ENCODE results near the gene NBL1.
A peak's percentile ranks its signal among the peaks of the same experiment; 100 is the strongest.
"Not testable (repeated sequence)": the region's sequence is repeated elsewhere in the genome, so short reads cannot be mapped to it uniquely, and the experiment has no call there.

The NBL1 gene

DNA sequence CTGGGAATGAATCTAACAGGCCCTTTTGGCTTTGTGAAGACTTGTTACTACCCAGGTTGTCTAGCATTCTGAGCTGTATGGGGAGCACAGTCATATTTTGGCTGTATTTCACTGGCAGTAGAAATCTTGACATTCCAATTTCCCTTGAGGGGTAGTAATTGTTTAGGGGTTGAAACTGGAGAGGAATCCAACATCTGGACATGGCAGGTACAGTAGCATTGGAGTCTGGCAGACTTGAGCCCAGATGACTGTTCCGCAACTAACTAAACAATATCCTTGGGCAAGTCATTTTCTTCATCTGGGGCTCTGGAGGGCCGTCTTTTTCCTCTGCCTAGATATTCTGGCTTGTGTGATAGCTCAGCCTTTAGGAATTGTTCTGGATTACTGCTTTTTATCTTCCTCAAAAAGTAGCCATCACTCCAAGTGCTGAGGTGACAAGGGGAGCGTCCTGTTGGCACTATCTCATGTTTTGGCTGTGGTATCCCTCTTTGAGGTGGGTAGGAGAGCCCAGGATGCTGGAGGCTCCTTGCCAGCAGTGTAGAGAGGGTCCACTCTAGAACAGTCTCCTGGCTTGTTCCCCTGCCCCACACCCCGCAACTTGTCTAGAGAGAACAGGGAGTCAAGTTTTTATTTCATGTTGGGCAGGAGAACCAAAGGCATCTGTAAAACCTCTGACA is 22.7 kb upstream of the NBL1 start:
- no peak for DNase-seq (ENCODE audit: extremely low read depth in 1 of 2, low read depth in 1 of 2)

DNA sequence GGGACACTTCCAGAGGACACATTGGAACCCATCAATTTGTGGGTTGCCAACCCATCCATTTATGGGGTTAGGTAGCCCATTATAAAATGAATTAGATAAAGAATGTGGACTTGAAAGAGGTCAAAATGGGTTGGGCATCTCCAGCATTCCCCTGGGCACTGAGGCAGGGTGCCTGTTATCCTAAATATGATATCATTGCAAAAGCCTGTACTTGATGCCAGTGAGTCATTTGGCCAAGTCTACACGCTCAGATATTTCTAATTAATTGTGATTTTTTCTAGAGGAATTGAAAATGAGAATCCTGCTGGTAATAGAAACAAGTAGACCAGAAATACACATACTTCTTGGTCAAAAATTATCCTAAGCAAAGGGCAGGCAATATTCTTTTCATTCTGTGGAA is 21.9 kb upstream of the NBL1 start:
- DNase-seq (ENCODE audit: extremely low read depth in 1 of 2, low read depth in 1 of 2), result no peak

DNA sequence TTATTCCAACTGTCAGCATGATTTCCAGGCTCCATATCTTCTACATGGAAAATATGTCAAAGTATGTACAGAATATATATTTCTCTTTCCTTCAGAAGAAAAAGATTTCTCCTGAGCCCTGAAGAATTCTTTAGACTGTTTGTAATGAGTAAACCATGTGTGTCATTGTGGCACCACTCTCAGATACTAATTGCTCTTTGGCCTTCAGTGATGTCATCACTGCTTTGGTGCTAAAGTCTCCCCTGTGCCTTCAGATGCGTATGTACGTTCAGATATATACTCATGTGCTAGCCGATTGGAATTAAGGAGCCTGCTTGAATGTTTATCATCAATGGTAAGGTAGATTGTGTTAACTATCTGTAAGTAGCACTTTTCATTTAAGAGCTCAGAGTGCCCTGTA is 20.6 kb upstream of the NBL1 start:
- DNase-seq (ENCODE audit: extremely low read depth in 1 of 2, low read depth in 1 of 2), result no peak

DNA sequence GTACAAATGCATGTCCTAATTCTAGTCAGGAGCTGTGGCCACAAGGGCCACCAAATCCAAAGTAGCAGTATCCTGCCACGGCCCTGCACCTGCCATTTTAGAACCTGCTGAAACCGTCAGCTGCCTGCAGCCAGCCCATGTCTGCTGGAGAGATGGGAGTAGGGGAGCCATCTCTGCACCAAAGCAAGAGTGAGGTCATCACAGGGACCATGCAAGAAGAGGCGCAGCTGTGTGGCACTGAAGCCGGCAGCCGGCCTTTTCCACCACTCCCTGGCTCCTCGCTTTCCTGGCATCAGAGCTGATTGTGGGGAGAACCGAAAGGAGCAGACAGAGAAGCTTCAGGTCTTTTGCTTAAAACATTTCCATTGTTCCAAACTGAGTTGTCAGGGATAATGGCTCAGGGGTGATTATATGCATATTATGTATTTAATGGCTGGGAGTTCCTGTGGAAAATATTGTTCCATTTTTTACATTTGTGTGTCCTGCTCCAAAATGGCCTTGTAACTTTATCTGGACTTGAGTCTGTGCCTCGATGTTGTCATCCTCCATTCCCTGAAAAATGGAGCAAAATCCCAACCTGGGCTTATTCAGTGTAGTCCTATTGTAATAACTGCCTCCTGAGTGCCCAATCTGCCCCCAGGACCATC is 18.7 kb upstream of the NBL1 start:
- DNase-seq (ENCODE audit: extremely low read depth in 1 of 2, low read depth in 1 of 2), result no peak

DNA sequence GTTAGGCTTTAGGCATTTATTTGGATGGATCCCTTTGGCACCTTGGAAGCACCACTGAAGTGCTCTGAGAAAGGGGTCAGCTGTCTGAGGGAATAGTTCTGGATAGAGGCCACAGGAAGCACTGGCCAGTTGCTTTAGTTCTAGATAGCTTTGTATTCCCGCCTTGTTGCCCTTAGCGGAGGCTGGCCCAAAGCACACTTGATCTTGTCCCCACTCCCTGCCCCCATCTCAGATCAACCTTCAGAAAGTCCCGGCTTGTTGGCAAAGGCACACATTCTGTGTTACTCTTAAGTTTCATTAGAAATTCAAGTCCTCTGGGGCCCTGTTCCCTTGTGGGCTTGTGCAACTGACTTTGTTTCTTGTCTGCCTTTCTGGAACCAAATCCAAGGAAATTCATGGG is 15.2 kb upstream of the NBL1 start:
- DNase-seq (ENCODE audit: extremely low read depth in 1 of 2, low read depth in 1 of 2), result no peak

DNA sequence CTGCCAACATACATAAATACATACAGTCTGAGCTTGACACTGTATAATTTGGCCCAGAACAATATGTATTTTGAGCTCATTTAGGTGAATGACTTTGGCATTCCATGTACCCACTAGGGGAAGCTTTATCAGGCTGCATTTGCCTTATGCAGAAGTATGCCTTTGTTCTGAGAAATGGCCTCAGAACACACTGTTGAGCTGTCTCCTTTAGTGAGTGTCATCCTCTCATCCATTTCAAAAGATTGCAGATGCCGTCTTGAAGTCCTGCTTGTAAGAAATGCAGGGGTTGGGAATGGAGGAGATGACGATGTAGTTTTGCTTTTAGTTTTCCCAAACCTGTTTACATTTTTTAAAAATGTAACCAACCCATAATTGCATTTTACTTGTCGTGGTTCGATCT is 14.8 kb upstream of the NBL1 start:
- DNase-seq (ENCODE audit: extremely low read depth in 1 of 2, low read depth in 1 of 2), result no peak

DNA sequence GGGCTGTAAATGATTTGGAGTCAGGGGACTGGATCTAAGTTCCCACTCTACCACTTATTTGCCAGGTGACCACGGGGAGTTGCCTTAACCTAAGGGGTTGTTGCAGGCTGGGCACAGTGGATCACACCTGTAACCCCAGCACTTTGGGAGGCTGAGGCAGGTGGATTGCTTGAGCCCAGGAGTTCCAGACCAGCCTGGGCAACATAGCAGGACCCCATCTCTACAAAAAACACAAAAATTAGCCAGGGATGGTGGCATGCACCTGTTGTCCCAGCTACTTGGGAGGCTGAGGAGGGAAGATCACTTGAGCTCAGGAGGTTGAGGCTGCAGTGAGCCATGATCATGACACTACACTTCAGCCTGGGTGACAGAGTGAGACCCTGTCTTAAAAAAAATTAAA is 13.9 kb upstream of the NBL1 start:
- not testable (repeated sequence) for DNase-seq (ENCODE audit: extremely low read depth in 1 of 2, low read depth in 1 of 2)

DNA sequence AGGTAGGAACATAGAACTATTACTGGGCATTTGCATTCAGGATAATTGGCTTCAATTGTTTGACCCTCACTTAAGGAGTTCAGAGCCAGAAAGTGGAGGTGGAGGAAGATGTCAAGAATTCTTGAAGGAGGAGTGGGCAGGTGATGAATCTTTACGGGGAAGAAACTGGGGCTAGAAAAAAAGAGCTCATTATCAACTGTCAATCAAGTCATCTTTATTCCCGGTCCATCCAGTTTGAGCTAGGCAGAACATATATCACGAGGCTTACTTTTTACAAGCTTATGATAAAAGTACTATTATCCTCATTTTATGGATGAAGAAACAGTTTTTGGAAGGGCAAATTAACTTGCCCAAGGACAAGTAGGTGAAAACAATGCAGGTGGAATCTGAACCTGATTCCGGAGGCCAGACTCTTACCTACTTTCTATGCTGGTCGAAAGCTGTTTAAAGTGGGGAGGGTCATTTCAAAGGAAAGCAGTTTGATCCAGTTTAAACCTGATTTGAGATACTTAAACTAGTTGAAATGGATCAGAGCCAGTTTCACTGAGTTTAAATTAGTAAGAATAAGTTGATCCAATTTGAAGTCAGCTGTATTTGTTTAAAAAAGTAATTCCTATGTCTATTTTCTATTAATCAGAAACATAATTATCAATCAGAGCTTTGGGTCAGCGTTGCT is 13.3 kb upstream of the NBL1 start:
- DNase-seq (ENCODE audit: extremely low read depth in 1 of 2, low read depth in 1 of 2), result no peak

DNA sequence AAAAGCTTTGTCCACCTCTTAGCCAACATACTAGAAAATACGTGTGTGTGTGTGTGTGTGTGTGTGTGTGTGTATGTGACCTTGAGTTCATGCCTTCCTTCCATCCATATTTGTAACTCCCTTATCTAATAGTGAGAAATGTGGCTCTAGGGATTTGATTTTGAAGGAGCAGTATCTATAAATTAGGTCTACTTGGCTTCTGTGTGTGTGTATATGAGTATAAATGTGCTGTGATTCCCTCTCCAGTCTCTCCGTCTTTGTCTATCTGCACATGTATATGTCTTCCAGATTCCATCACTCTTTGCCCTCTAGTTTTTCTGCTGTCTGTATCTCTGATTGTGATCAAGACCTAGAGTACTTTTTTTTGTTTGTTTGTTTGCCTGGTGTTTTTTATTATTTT is 11.9 kb upstream of the NBL1 start:
- DNase-seq (ENCODE audit: extremely low read depth in 1 of 2, low read depth in 1 of 2), result no peak

DNA sequence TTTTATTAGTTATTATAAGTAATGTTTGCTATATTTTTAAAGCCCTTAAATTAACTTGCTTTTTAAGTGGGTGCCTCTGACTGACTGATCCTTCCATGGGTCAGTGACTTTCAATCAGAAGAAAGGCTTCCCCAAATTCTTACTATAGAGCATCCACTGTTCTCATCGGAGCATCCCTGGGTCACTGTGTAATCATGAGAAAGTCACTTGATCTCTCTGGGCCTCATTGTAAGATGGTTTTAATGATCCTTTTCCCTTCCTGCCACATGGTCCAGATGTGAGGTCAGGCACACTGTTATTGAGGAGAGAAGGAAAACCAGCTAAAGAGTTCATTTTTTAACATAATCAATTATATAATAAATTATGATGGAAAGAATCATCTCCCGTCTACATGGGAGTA is 11.0 kb upstream of the NBL1 start:
- no peak for DNase-seq (ENCODE audit: extremely low read depth in 1 of 2, low read depth in 1 of 2)

DNA sequence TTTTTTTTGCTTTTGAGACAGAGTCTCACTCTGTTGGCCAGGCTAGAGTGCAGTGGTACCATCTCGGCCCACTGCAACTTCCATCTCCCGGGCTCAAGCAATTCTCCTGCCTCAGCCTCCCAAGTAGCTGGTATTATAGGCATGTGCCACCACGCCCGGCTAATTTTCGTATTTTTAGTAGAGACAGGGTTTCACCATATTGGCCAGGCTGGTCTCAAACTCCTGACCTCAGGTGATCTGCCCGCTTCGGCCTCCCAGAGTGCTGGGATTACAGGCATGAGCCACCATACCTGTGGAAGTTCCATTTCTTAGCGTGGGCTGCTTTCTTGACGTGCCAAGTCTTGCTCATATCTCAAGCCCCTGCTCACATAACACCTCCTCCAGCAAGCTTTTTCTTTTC is 9.0 kb upstream of the NBL1 start:
- not testable (repeated sequence) for DNase-seq (ENCODE audit: extremely low read depth in 1 of 2, low read depth in 1 of 2)

DNA sequence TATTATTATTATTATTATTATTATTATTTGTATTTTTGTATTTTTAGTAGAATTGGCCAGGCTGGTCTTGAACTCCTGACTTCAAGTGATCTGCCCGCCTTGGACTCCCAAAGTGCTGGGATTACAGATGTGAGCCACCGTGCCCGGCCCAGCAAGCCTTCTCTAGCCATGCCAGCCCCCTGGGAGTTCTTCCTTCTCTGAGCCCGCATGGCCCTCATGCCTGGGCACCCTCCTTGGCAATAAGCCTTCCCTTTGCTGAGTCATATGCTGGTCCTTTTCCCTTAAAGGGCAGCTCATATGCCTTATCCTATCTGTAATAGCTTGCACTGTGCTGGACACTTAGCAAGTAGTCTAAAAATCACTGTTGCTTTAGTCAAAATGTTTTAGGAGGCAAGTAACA is 8.5 kb upstream of the NBL1 start:
- no peak for DNase-seq (ENCODE audit: extremely low read depth in 1 of 2, low read depth in 1 of 2)

DNA sequence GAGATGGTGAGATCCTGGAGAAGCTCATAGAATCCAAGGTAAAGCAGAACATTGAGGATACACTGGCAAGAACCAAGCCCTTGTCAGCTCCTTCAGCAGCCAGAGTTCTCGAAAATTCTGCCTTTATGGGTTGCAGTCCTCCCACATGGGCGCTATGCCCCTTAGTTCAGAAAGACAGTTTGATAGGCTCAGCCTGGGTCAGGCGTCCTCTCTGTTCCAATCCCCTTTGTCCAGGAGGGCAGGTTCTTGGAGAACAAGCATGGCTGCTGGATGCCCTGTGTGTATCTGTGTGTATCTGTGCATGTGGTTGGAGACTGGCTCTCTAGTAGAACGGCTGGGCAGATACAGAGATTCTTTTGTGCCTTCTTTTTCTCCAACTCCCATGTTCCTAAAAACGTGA is 8.0 kb upstream of the NBL1 start:
- DNase-seq (ENCODE audit: extremely low read depth in 1 of 2, low read depth in 1 of 2), result no peak

DNA sequence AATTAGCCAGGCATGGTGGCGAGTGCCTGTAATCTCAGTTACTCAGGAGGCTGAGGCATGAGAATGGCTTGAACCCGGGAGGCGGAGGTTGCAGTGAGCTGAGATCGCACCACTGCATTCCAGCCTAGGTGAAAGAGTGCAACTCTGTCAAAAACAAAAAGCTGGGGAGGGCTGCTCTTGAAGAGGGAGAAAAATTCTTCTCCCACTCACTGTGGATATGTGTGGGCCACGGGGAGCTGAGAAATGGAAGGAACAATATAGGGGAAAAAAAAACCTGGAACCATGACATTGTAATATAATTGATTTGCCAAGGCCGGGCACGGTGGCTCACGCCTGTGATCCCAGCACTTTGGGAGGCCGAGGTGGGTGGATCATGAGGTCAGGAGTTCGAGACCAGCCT is 7.4 kb upstream of the NBL1 start:
- not testable (repeated sequence) for DNase-seq (ENCODE audit: extremely low read depth in 1 of 2, low read depth in 1 of 2)

DNA sequence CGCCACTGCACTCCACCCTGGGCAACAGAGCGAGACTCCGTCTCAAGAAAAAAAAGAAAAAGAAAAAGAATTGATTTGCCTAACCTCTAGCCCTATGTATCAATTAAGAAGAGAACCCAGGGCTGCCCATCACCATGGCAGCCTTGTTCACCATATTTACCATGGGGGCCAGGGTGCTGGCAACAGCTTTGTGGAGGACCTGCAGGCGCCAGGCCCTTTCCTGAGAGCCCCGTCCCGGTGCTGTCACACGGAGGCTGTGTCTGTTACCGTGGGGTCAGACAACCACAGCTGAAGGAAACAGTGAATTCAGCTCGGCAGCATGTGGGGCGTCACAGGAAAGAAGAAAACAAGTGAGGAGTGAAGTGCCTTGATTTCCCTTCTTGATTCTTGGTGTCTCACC is 6.5 kb upstream of the NBL1 start:
- DNase-seq (ENCODE audit: extremely low read depth in 1 of 2, low read depth in 1 of 2), result no peak

DNA sequence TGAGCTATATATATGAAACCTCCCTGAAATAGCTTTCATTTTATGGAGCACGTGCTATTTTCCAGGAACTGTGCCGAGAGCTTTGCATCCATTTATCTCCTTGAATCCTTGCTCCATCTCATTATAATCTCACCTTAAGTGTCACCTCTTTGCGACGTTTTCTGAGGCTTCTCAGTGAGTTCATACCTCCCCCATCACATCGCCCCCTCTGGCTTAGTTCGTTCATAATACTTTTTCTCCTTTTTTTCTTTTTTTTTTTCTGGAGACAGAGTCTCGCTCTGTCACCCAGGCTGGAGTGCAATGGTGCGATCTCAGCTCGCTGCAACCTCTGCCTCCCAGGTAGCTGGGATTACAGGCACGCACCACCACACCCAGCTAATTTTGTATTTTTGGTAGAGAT is 4.9 kb upstream of the NBL1 start:
- DNase-seq (ENCODE audit: extremely low read depth in 1 of 2, low read depth in 1 of 2), result not testable (repeated sequence)

DNA sequence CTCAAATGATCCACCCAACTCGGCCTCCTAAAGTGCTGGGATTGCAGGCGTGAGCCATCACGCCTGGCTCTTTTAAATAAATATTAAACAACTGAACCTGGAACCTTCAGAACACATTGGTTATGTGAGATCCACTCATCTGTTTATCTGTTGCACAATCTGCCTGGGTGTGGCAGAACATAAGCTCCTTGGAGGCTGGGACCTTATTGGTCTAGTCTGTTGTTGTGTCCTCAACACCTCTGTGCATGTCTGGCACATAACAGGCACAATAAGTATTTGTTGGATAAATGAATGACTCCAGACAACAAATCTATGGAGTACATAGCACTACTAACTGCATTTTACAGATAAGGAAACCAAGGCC is 4.1 kb upstream of the NBL1 start:
- DNase-seq (ENCODE audit: extremely low read depth in 1 of 2, low read depth in 1 of 2), result no peak

DNA sequence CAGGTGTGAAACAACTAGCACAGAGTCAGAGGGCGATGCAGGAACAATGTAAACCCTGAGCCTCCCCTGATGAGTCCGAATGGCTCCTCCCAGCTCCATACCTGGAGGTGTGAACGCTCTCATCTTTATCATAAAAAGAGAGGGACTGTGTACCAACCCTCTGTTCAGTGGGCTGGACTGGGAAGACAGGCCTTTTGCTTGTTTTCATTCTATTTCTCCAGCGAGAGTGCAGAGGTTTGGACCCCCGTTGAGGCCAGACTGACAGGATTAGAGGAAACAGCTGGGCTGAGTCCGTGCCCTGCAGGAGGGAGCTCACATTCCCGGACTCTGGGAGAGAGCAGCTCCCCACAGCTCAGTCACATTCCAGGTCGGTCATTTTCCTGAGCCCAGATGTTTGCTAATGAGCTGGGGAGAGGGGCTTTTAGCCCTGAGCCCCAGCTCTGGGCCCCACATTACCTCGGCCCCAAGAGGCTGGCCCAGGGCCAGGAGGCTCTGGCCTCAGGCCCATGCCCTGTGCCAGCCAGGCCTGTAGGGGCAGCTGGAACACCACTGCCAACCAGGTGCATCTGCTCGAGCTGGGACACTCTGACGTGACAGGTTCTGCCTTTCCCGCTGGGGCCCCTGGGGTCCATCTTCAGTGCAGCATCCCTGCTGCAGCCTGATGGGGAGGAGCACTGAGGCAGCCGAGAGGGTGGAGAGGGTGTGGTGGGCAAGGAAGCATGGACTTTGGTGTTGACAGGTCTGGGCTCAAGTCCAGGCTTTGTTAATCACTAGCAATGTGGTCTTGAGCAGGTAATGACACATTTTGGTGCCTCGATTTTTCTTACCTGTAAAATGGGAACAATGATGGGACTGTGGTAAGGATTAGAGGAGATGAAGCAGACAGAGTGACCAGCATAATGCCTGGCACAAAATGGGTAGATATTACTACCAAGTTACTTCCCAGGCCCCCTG is 3.5 kb upstream of the NBL1 start:
- no peak for DNase-seq (ENCODE audit: extremely low read depth in 1 of 2, low read depth in 1 of 2)

DNA sequence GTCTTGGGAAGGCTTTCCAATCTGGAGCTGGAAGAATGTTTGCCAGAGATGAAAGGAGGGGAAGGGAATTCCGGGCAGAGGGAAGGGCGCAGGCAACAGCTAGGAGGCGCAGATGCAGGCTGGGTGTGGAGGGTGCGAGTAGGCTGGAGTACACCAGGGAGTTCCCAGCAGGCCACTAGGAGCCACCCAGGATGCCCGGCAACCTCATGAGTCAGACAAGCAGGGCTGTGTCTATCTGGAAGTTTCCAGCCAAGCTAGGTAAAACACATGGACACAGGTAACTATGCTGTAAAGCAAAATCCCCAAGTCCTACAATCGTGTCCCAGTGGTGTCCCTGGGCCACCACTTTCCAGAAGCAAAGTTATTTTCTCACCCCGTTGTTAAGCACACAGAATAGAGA is 990 bp upstream of the NBL1 start:
- no peak for DNase-seq (ENCODE audit: extremely low read depth in 1 of 2, low read depth in 1 of 2)

DNA sequence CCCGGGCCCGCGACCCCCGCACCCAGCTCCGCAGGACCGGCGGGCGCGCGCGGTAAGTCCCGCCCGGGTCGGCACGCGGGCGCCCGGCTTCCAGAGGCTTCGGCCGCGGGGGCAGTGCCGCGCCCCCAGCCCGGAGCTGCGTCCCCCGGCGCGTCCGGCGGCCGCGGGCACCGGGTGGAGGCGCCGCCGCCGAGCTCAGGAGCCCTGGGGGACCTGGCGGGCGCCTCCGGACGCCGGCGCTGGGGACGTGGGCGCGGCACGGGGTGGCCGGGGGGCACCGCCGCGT is 227 bp downstream of the NBL1 start:
- no peak for DNase-seq (ENCODE audit: extremely low read depth in 1 of 2, low read depth in 1 of 2)

DNA sequence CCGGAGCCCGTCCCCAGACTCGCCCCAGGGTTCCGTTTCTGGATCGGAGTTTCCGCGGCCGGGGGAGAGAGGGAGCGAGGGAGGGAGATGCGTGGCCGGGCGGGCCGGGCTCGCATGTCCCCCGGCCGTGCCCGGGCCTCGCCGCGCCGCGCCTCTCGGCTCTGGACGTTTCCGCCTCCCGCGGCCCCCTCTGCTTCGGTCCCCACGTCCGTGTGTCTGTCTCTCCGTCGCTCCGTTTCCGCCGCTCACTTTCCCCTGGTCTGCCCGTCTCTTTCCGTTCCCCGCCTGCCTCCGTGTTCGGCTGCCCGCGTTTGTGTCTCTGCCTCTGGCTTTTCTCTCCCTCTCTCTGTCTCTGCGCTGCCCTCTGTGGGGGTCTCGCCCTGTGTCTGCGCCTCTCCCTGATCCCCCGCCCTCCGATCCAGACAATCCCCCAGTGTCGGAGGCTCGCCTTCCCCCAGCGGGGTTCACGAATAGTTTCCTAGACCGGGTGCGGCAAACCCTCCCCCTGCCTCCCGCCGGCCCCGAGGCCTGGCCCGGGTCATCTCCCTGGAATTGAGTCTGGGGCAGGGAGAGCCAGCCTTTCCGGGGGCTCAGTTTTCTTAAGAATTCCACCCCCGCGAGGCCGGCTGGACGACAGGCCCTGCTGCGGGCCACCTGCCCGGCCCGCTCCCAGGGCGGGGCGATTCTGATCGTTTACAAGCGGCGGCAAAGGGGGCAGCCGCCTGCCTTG is 735 bp downstream of the NBL1 start:
- peak in 1 of 2 donors; percentile 39 for DNase-seq (ENCODE audit: extremely low read depth in 1 of 2, low read depth in 1 of 2)

All from activated CD8-positive, alpha-beta memory T cell treated with anti-CD3 and anti-CD28 coated beads for 1 hour (primary cell).